ENCODE measurements around the gene LTO1.
"Not testable (repeated sequence)": the region's sequence is repeated elsewhere in the genome, so short reads cannot be mapped to it uniquely, and the experiment has no call there.

DNA sequence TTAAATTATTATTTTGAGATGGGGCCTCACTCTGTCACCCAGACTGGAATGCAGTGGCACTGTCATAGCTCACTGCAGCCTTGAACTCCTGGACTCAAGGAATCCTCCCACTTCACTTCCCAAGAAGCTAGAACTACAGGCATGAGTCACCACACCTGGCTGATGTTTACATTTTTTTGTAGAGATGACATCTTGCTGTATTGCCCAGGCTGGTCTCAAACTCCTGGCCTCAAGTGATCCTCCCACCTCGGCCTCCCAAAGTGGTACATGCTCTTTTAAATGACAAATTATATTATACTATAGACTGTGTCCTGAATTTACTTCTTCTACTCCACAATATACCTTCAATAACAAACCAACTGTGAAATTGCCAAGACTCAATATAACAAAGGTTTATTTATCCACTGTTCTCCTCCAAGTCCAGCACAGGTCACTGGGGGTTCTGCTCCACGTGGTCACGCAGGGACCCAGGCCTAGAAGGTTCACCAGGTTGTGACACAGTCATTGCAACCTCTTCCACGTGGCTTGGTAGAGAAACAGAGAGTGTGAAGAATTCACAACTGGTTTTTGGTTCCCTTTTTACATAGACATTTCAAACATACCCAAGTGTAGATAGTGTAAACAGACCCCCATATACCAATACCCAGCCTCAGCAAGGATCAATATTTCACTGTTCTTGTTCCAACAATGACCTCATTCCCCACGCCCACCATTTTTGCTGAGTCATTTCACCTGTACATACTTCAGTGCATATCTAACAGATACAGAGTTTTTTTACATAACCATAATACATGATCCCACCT, 13.0 kb upstream of the LTO1 start:
- TF ChIP-seq CTCF (IDR thresholded peaks at IDR 0.05; ENCODE audit: insufficient read depth, low read length); POLR2AphosphoS5 (IDR thresholded peaks at IDR 0.05; ENCODE audit: low read depth); REST (IDR thresholded peaks at IDR 0.05; ENCODE audit: insufficient replicate concordance, low read depth); GABPA (IDR thresholded peaks at IDR 0.05; ENCODE audit: low read depth); SPI1 (IDR thresholded peaks at IDR 0.05; ENCODE audit: borderline replicate concordance, low read depth): not testable (repeated sequence)

Measured in HL-60 (cell line).